ENCODE results near the gene PTPRR.

The PTPRR gene

GRCh38 chr12:70920251-70920851, at the start of gene PTPRR:
TSS of gene PTPRR (minus strand) at chr12:70920738. CDS start at chr12:70920390, 348 bp downstream.
- H3K4me3 ChIP-seq = no peak within 1 kb of the TSS

DNA sequence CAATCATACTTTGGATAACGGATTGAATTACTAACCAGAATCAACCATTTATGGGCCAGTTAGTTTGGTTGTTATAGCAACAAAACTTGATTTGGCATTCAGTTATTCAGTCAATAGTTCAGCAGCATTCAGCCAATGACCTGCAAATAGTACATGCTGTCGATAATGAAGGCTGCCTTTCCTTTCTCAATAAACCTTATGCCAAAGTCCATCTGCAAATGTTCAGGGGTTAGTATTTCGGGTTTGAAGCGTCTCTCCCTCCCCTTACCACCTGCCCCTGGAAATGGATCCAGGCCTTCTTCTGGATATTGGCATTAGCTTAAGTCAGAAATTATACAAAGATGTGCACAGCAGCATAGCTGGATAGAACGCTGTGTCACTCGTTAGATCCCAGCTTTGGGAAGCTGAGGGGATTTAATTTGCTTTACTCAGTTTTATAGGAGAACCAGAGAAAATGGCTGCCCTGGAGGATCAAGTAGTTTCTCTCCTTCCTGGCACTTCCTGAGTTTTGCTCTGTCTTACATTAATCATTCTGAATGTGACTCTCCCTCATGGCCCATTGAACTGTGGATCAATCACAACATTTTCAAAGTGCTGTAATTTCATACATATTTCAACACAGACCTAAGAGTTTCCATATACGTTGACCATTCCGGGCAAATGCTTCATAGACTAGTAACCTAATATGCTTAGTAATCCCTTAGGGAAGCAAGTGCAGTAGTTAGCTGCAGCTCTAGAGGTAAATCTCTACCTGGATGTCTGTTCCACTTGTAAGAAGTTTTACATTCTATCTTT, 46.7 kb upstream of the PTPRR start:
- no peaks in the 10 kb centered on the region for H4K20me1 ChIP-seq
- H3K9ac ChIP-seq = no peak overlapping the region
- no peak overlapping the region for H3K4me2 ChIP-seq
- no peaks in the 10 kb centered on the region for H3K36me3 ChIP-seq
- H3K9me3 ChIP-seq = 0 out of 2 replicates have a peak, but pooled peaks cover 4% of the 10 kb centered on the region
- H3K4me1 ChIP-seq = peaks cover 26% of the 10 kb centered on the region
- TF ChIP-seq Cebpa-rat (IDR thresholded peaks at IDR 0.05) = no peak
- no peaks in the 10 kb centered on the region for H3K27me3 ChIP-seq
- no peak overlapping the region for H3K4me3 ChIP-seq
- H3K27ac ChIP-seq = no peak overlapping the region

More at GRCh38 chr12:70920251-70920851, at the start of gene PTPRR:
- H3K9ac ChIP-seq = no peak within 1 kb of the TSS
- no peaks in the 10 kb centered on the region for H3K9me3 ChIP-seq
- H3K27ac ChIP-seq = no peak within 1 kb of the TSS
- H3K4me2 ChIP-seq = no peak within 1 kb of the TSS
- TF ChIP-seq Cebpa-rat (IDR thresholded peaks at IDR 0.05) = no peak
- no peaks in the 10 kb centered on the region for H3K36me3 ChIP-seq
- no peaks in the 10 kb centered on the region for H3K4me1 ChIP-seq
- H4K20me1 ChIP-seq = no peaks in the 10 kb centered on the region
- H3K27me3 ChIP-seq = no peaks in the 10 kb centered on the region

DNA sequence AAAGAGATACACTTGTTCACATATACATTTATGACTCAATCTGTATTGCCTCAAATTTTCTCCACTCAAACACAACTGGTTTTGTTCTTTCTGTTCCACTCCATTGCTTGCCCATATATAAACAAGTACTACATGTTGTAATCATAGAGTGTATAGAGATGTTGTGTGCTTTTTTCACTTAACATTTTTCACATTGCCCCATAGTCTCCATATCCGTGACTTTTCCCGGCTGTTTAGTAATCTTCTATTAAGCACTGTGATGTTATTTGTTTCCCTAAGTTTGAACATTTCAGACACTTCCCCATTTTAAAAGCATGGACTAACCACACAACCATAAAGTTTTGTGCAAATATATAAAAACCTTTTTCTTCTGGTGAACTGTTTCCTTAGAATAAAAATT, 45.5 kb upstream of the PTPRR start:
- Histone ChIP-seq H3K9ac (no peak overlapping the region), H3K4me1 (peaks cover 32% of the 10 kb centered on the region), H3K27me3 (no peaks in the 10 kb centered on the region), H4K20me1 (no peaks in the 10 kb centered on the region), H3K4me2 (no peak overlapping the region), H3K9me3 (0 out of 2 replicates have a peak, but pooled peaks cover 4% of the 10 kb centered on the region), H3K27ac (no peak overlapping the region), H3K4me3 (no peak overlapping the region), H3K36me3 (no peaks in the 10 kb centered on the region)
- TF ChIP-seq Cebpa-rat (IDR thresholded peaks at IDR 0.05) = no peak

- H3K9ac ChIP-seq = no peak overlapping the region
- no peaks in the 10 kb centered on the region for H4K20me1 ChIP-seq
- no peaks in the 10 kb centered on the region for H3K36me3 ChIP-seq
- no peak overlapping the region for H3K4me3 ChIP-seq
- 0 out of 2 replicates have a peak, but pooled peaks cover 4% of the 10 kb centered on the region for H3K9me3 ChIP-seq
- TF ChIP-seq Cebpa-rat (IDR thresholded peaks at IDR 0.05) = no peak
- H3K27me3 ChIP-seq = no peaks in the 10 kb centered on the region
- no peak overlapping the region for H3K27ac ChIP-seq
- no peak overlapping the region for H3K4me2 ChIP-seq
- peaks cover 42% of the 10 kb centered on the region for H3K4me1 ChIP-seq
These were observed 44.5 kb upstream of the PTPRR start for GRCh38 chr12:70964867-70965510.

- Histone ChIP-seq H3K9ac (no peak overlapping the region), H3K27ac (no peak overlapping the region), H4K20me1 (no peaks in the 10 kb centered on the region), H3K36me3 (no peaks in the 10 kb centered on the region), H3K27me3 (no peaks in the 10 kb centered on the region), H3K4me3 (no peak overlapping the region), H3K4me2 (peak overlapping the region; percentile 61), H3K4me1 (peaks cover 42% of the 10 kb centered on the region), H3K9me3 (peaks cover 15% of the 10 kb centered on the region; the same call in 1 of the 2 replicates)
- TF ChIP-seq Cebpa-rat (IDR thresholded peaks at IDR 0.05) = no peak
These were observed 42.6 kb upstream of the PTPRR start for GRCh38 chr12:70963081-70963660.

- Histone ChIP-seq H3K4me1 (peaks cover 42% of the 10 kb centered on the region), H3K27ac (no peak overlapping the region; the same call in 1 of the 2 replicates), H3K36me3 (no peaks in the 10 kb centered on the region), H3K4me2 (peak overlapping the region; percentile 61), H3K9ac (0 out of 2 replicates have a peak overlapping the region, but pooled peaks have one; percentile 13), H3K9me3 (peaks cover 15% of the 10 kb centered on the region; the same call in 1 of the 2 replicates), H4K20me1 (no peaks in the 10 kb centered on the region), H3K4me3 (no peak overlapping the region), H3K27me3 (no peaks in the 10 kb centered on the region)
- TF ChIP-seq Cebpa-rat (IDR thresholded peaks at IDR 0.05) = no peak
These were observed 41.8 kb upstream of the PTPRR start for GRCh38 chr12:70962226-70962794.

- peak overlapping the region; percentile 61 for H3K4me2 ChIP-seq
- peaks cover 15% of the 10 kb centered on the region; the same call in 1 of the 2 replicates for H3K9me3 ChIP-seq
- H3K4me3 ChIP-seq = no peak overlapping the region
- no peak for TF ChIP-seq Cebpa-rat (IDR thresholded peaks at IDR 0.05)
- H3K36me3 ChIP-seq = no peaks in the 10 kb centered on the region
- H3K27ac ChIP-seq = no peak overlapping the region
- H4K20me1 ChIP-seq = no peaks in the 10 kb centered on the region
- H3K27me3 ChIP-seq = no peaks in the 10 kb centered on the region
- H3K9ac ChIP-seq = no peak overlapping the region
- peaks cover 42% of the 10 kb centered on the region for H3K4me1 ChIP-seq
These were observed 39.9 kb upstream of the PTPRR start for GRCh38 chr12:70960484-70960883.

- Histone ChIP-seq H3K4me3 (no peak overlapping the region), H3K4me2 (no peak overlapping the region), H3K27ac (no peak overlapping the region), H3K4me1 (peaks cover 4% of the 10 kb centered on the region), H3K9me3 (peaks cover 11% of the 10 kb centered on the region; the same call in 1 of the 2 replicates), H3K36me3 (no peaks in the 10 kb centered on the region), H3K27me3 (no peaks in the 10 kb centered on the region), H3K9ac (no peak overlapping the region), H4K20me1 (no peaks in the 10 kb centered on the region)
- no peak for TF ChIP-seq Cebpa-rat (IDR thresholded peaks at IDR 0.05)
These were observed 34.9 kb upstream of the PTPRR start for GRCh38 chr12:70955415-70955814.

DNA sequence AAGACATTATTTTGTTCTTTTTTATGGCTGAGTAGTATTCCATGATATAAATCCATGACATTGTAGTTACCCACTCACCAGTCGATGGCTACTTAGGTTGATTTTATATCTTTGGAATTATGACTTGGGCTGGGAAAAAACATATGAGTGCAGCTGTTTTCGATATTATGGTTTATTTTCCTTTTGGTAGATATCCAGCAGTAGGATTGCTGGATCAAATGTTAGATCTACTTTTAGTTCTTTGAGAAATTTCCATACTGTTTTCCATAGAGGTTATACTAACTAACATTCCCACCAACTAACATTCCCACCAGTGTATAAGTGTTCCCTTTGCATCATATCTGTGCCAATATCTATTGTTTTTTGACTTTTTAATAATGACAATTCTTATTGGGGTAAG, 29.9 kb upstream of the PTPRR start:
- H3K4me3 ChIP-seq = no peak overlapping the region
- no peak overlapping the region for H3K4me2 ChIP-seq
- no peak overlapping the region for H3K27ac ChIP-seq
- H3K4me1 ChIP-seq = no peaks in the 10 kb centered on the region
- no peaks in the 10 kb centered on the region for H3K36me3 ChIP-seq
- no peaks in the 10 kb centered on the region for H4K20me1 ChIP-seq
- H3K9ac ChIP-seq = no peak overlapping the region
- no peak for TF ChIP-seq Cebpa-rat (IDR thresholded peaks at IDR 0.05)
- H3K9me3 ChIP-seq = no peaks in the 10 kb centered on the region
- no peaks in the 10 kb centered on the region for H3K27me3 ChIP-seq
